HepG2 (cell line): ENCODE results near the gene POLR2J. TPM values are rescaled to one million over a fixed set of nuclear protein-coding genes. Genes with fewer than 3 reads are reported as not detected.
A peak's percentile ranks its signal among the peaks of the same experiment; 100 is the strongest.

Experiments used
- AGO2 ChIP-seq: fragments of 200-400 bp; formaldehyde crosslinking; optimal IDR thresholded peaks from 2 replicates; pipeline ENCODE3; 2017; ENCODE audit warnings: mild to moderate bottlenecking, low read depth, low read length, moderate library complexity
- AHR ChIP-seq: IDR thresholded peaks from 2 replicates; pipeline ENCODE4 v1.6.1; 2018; ENCODE audit warnings: missing genetic modification reagents, missing compliant biosample characterization
- CREM ChIP-seq, 2 experiments: sonication (generic) in 1 of 2; formaldehyde crosslinking in 1 of 2; IDR thresholded peaks; 2 replicates each; pipeline versions ENCODE4 v1.4.0 to v1.6.1; 2016 to 2020; ENCODE audit warnings: antibody characterized with exemption in 1 of 2, mild to moderate bottlenecking in 1 of 2, missing genetic modification reagents in 1 of 2
- DNMT1 ChIP-seq: sonication (generic); formaldehyde crosslinking; IDR thresholded peaks from 2 replicates; pipeline ENCODE4 v1.5.1; 2020; ENCODE audit warnings: mild to moderate bottlenecking, missing genetic modification reagents
- IRX3 ChIP-seq: sonication (generic); formaldehyde crosslinking; IDR thresholded peaks from 2 replicates; pipeline ENCODE4 v1.8.1; 2023; ENCODE audit warnings: mild to moderate bottlenecking, low read depth, missing genetic modification reagents, borderline replicate concordance
- MIER2 ChIP-seq: IDR thresholded peaks from 2 replicates; pipeline ENCODE4 v1.6.1; 2016; ENCODE audit warnings: missing biosample characterization, missing genetic modification reagents
- NR2F2 ChIP-seq: IDR thresholded peaks from 2 replicates; pipeline ENCODE4 v1.6.1; 2012; ENCODE audit warnings: low read depth, inconsistent platforms, borderline replicate concordance
- RFX1 ChIP-seq: fragments of 450-650 bp; IDR thresholded peaks from 2 replicates; pipeline ENCODE4 v1.6.1; 2017
- SMYD3 ChIP-seq: sonication (generic); formaldehyde crosslinking; IDR thresholded peaks from 2 replicates; pipeline ENCODE4 v1.8.1; 2023; ENCODE audit warnings: mild to moderate bottlenecking, missing genetic modification reagents
- THRA ChIP-seq: sonication (generic); formaldehyde crosslinking; IDR thresholded peaks from 2 replicates; pipeline ENCODE4 v1.4.0; 2020; ENCODE audit warnings: missing genetic modification reagents, borderline replicate concordance
- TOE1 ChIP-seq: sonication (generic); formaldehyde crosslinking; IDR thresholded peaks from 2 replicates; pipeline ENCODE4 v1.4.0; 2020; ENCODE audit warnings: mild to moderate bottlenecking, missing genetic modification reagents
- ZFYVE20 ChIP-seq: sonication (generic); formaldehyde crosslinking; IDR thresholded peaks from 2 replicates; pipeline ENCODE4 v1.8.0; 2023; ENCODE audit warnings: low read depth, mild to moderate bottlenecking, moderate library complexity, missing genetic modification reagents, borderline replicate concordance
- ZMAT3 ChIP-seq: sonication (generic); formaldehyde crosslinking; conservative IDR thresholded peaks from 2 replicates; pipeline ENCODE4 v1.7.0; 2021; ENCODE audit warnings: missing genetic modification reagents
- ZNF629 ChIP-seq: sonication (generic); formaldehyde crosslinking; conservative IDR thresholded peaks from 2 replicates; pipeline ENCODE4 v1.5.0; 2020; ENCODE audit warnings: missing genetic modification reagents
- ZNF687 ChIP-seq: sonication (generic); formaldehyde crosslinking; IDR thresholded peaks from 2 replicates; pipeline ENCODE4 v1.5.1; 2020; ENCODE audit warnings: mild to moderate bottlenecking, missing genetic modification reagents, moderate library complexity
- polyA plus RNA-seq, 8 experiments: library from polyadenylated mRNA; depleted of rRNA in 3 of 8; stranded (reverse) in 7 of 8; unstranded in 1 of 8; fragments of >200 nt; fragmentation: Illumina TruSeq in 4 of 8; extraction: Trizol in 4 of 8; gene quantifications; 2 replicates each; pipeline versions ENCODE4 v1.2.1 to v1.2.3, GENCODE V29; 2011 to 2016; ENCODE audit warnings: low read depth in 4 of 8, missing spikeins in 1 of 8, mixed read lengths in 1 of 8; ENCODE audit not compliant: insufficient read depth in 1 of 8
- total RNA-seq, 5 experiments: library from RNA; depleted of rRNA; stranded (reverse); fragments of >200 nt; fragmentation: Illumina TruSeq; extraction: Trizol; gene quantifications; 2 replicates each; pipeline ENCODE4 v1.2.3, GENCODE V29; 2016; ENCODE audit warnings: low read depth in 1 of 5
- TF ChIP-seq, protein P1 (sequence below): sonication (generic); formaldehyde crosslinking; IDR thresholded peaks from 2 replicates; pipeline ENCODE4 v1.5.1; 2020; ENCODE audit warnings: missing genetic modification reagents, mild to moderate bottlenecking, borderline replicate concordance

POLR2J gene
- total and polyA plus RNA-seq, 2 of the 13 experiments (the other 11 are each of a cell fraction or from before 2014, with no cell fraction given), result 41.2 to 71.4 TPM

GRCh38 chr7:102464577-102465280 lies 14.0 kb downstream of the POLR2J start, which contains the start of the genes ALKBH4 and LRWD1 (continued):
- TF ChIP-seq, protein P1, sequence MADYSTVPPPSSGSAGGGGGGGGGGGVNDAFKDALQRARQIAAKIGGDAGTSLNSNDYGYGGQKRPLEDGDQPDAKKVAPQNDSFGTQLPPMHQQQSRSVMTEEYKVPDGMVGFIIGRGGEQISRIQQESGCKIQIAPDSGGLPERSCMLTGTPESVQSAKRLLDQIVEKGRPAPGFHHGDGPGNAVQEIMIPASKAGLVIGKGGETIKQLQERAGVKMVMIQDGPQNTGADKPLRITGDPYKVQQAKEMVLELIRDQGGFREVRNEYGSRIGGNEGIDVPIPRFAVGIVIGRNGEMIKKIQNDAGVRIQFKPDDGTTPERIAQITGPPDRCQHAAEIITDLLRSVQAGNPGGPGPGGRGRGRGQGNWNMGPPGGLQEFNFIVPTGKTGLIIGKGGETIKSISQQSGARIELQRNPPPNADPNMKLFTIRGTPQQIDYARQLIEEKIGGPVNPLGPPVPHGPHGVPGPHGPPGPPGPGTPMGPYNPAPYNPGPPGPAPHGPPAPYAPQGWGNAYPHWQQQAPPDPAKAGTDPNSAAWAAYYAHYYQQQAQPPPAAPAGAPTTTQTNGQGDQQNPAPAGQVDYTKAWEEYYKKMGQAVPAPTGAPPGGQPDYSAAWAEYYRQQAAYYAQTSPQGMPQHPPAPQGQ (CRISPR knock-in tag), result no peak
- no peak for TF ChIP-seq CREM (IDR thresholded peaks at IDR 0.05)
- no peak for TF ChIP-seq CREM (CRISPR knock-in tag; IDR thresholded peaks at IDR 0.05)
- TF ChIP-seq ZFYVE20 (CRISPR knock-in tag), result no peak
- peak; percentile 65; the same call in 1 of the 2 replicates for TF ChIP-seq RFX1
- peak; percentile 41; the same call in 1 of the 2 replicates for TF ChIP-seq ZMAT3
- TF ChIP-seq NR2F2, result no peak
- TF ChIP-seq ZNF687 (CRISPR knock-in tag), result peak; percentile 89
- TF ChIP-seq IRX3, result peak; percentile 24; the same call in 1 of the 2 replicates
- no peak for TF ChIP-seq SMYD3 (CRISPR knock-in tag)
- TF ChIP-seq AHR (CRISPR knock-in tag), result no peak
- TF ChIP-seq DNMT1, result peak; percentile 89; the same call in 1 of the 2 replicates
- peak; percentile 53 for TF ChIP-seq AGO2
- TF ChIP-seq TOE1 (CRISPR knock-in tag), result peak; percentile 52; the same call in 1 of the 2 replicates
- TF ChIP-seq THRA (CRISPR knock-in tag), result no peak
- TF ChIP-seq ZNF629 (CRISPR knock-in tag), result no peak; the same call in 1 of the 2 replicates
- TF ChIP-seq MIER2 (CRISPR knock-in tag), result no peak
